GM19025 (cell line): ENCODE results near the gene HMGN2.
A peak's percentile ranks its signal among the peaks of the same experiment; 100 is the strongest.

ENCODE experiments used
- ATAC-seq: cut with Tn5 transposase; IDR thresholded peaks from one replicate; pipeline ENCODE4 v1.9.1; 2021; ENCODE audit warnings: mild to moderate bottlenecking, low read depth, moderate library complexity; ENCODE audit not compliant: unreplicated experiment

The HMGN2 gene

GRCh38 chr1:26472320-26472900, at the start of gene HMGN2:
TSS of gene HMGN2 (plus strand) at chr1:26472440. CDS start at chr1:26472613, 173 bp downstream.
- peak; percentile 31 for ATAC-seq

- no peak for ATAC-seq
Observed at GRCh38 chr1:26429721-26430120, 42.5 kb upstream of the HMGN2 start.

GRCh38 chr1:26431979-26432695, 40.1 kb upstream of the HMGN2 start, which contains the start of gene DHDDS:
TSS of gene DHDDS (plus strand) at chr1:26432321. CDS start at chr1:26432946, 625 bp downstream.
- ATAC-seq = peak; percentile 97

- ATAC-seq = no peak
Observed at GRCh38 chr1:26432793-26433192, 39.4 kb upstream of the HMGN2 start.

- no peak for ATAC-seq
Observed at GRCh38 chr1:26434161-26434752, 38.0 kb upstream of the HMGN2 start.

GRCh38 chr1:26438041-26438440, 34.2 kb upstream of the HMGN2 start:
- no peak for ATAC-seq

GRCh38 chr1:26440259-26440658, 32.0 kb upstream of the HMGN2 start:
- no peak for ATAC-seq

GRCh38 chr1:26449868-26450267, 22.4 kb upstream of the HMGN2 start:
- no peak for ATAC-seq

- no peak for ATAC-seq
Observed at GRCh38 chr1:26450908-26451307, 21.3 kb upstream of the HMGN2 start.

GRCh38 chr1:26452459-26453183, 19.6 kb upstream of the HMGN2 start:
- ATAC-seq = no peak

- ATAC-seq = no peak
Observed at GRCh38 chr1:26459148-26459547, 13.1 kb upstream of the HMGN2 start.

GRCh38 chr1:26459573-26460031, 12.6 kb upstream of the HMGN2 start:
- no peak for ATAC-seq

GRCh38 chr1:26468911-26469310, 3.3 kb upstream of the HMGN2 start:
- no peak for ATAC-seq

GRCh38 chr1:26469558-26469957, 2.7 kb upstream of the HMGN2 start:
- ATAC-seq = no peak

GRCh38 chr1:26470878-26471497, 1.3 kb upstream of the HMGN2 start:
- no peak for ATAC-seq

- ATAC-seq = no peak
Observed at GRCh38 chr1:26471498-26472319, 531 bp upstream of the HMGN2 start.

- ATAC-seq = peak; percentile 78
Observed at GRCh38 chr1:26472901-26473845, 933 bp downstream of the HMGN2 start.

GRCh38 chr1:26474818-26475217, 2.6 kb downstream of the HMGN2 start:
- ATAC-seq = no peak

GRCh38 chr1:26475989-26476388, 3.7 kb downstream of the HMGN2 start:
- ATAC-seq = no peak
